ENCODE data around the gene S100A3.

Gene S100A3

DNA sequence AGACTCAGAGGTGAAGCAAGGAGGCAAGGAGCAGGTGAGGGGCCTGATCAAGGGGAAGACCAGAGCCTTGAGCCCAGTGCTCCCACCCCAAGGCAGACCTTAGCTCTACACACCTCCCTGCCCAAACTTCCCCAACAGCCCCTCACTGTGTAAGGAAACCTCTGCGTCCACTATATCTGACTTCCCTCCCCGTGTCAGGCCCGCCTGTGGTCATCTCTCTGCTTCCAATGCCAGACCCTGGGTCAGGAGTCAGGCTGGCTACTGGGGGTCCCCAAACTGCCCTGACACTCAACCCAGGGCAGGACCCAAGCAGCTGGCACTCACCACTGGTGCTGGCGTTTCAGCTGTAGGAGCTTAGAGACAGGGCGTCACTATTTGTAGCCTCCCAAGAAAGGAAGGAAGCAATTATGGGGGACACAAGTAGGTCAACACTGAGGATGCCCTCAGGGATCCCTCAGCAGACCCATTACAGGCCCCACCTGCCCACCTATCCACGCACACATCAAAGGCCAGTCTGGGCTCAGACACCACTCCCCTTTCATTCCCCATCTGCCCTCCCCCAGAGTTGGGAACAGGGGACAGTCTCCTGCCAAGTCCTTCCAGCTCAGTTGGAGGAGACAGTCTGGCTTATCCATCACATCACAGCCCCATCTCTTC, 811 bp upstream of the S100A3 start:
- H3K27me3 ChIP-seq (ENCODE audit: control insufficient read depth, insufficient read depth, low read length): no peaks in the 10 kb centered on the region
- H3K4me3 ChIP-seq (ENCODE audit: low read depth, low read length): no peak overlapping the region
- no peaks in the 10 kb centered on the region for H3K79me2 ChIP-seq
- no peaks in the 10 kb centered on the region for H3K9me3 ChIP-seq (ENCODE audit: control insufficient read depth, low read length)
- no peaks in the 10 kb centered on the region for H3K4me1 ChIP-seq
- H2AFZ ChIP-seq: no peak overlapping the region
- no peaks in the 10 kb centered on the region for H3K36me3 ChIP-seq (ENCODE audit: control insufficient read depth, insufficient read depth, low read length)
- no peak overlapping the region for H3K27ac ChIP-seq
- no peak overlapping the region for H3K9ac ChIP-seq
- H3K4me2 ChIP-seq (ENCODE audit: low read length): no peak overlapping the region
- no peak for TF ChIP-seq CTCF (IDR thresholded peaks at IDR 0.05)

DNA sequence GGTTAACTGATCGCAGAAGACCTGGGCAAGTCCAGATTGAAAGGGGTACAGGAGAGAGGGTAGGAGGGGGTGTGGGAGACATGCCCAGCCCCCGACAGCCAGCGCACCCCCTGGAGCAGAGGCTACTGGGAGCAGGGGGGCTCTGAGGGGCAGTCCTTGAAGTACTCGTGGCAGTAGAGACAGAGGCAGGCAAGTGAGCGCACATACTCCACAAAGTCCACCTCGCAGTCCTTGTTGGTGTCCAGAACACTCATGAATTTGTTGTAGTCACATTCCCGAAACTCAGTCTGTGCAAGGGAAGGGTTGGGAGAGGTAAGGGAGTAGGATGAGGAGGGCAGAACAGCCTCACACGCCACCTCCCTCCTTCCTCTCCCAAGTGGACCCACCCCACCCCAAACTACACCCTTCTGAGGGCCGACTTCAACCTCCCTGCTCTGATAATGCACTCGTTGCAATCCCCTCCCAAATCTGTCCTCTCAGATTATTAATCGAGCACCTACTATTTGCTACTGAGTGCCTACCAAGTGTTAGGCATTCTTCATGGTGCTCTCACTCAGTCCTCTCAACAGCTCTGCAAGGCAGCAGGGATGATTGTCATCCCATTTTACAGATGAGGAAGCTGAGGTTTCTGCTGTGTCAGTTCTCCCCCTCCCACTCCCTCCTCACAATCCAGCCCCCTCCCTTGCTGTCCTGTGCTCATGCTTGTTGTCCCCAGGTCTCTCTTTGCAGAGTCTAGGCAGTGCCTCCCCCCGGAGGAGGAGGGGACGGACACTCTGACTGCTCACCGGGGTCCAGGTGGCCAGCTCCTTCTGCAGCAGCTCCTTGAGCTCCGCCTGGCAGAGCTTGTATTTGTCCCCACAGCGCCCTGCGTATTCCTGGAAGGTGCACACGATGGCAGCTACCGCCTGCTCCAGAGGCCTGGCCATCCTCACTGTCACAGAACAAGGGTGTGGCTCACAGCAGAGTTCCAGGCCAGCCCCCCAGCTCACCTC, 1.2 kb downstream of the S100A3 start:
- Histone ChIP-seq H3K27ac (no peak overlapping the region), H3K27me3 (ENCODE audit: control insufficient read depth, insufficient read depth, low read length) (no peaks in the 10 kb centered on the region), H2AFZ (no peak overlapping the region), H3K79me2 (no peaks in the 10 kb centered on the region), H3K4me1 (no peaks in the 10 kb centered on the region), H3K36me3 (ENCODE audit: control insufficient read depth, insufficient read depth, low read length) (no peaks in the 10 kb centered on the region), H3K9ac (no peak overlapping the region), H3K9me3 (ENCODE audit: control insufficient read depth, low read length) (no peaks in the 10 kb centered on the region), H3K4me3 (ENCODE audit: low read depth, low read length) (no peak overlapping the region), H3K4me2 (ENCODE audit: low read length) (no peak overlapping the region)
- no peak for TF ChIP-seq CTCF (IDR thresholded peaks at IDR 0.05)

GRCh38 chr1:153546796-153547559, 2.1 kb downstream of the S100A3 start:
- H2AFZ ChIP-seq: no peak overlapping the region
- no peaks in the 10 kb centered on the region for H3K27me3 ChIP-seq (ENCODE audit: control insufficient read depth, insufficient read depth, low read length)
- H3K36me3 ChIP-seq (ENCODE audit: control insufficient read depth, insufficient read depth, low read length): no peaks in the 10 kb centered on the region
- H3K4me1 ChIP-seq: no peaks in the 10 kb centered on the region
- no peaks in the 10 kb centered on the region for H3K9me3 ChIP-seq (ENCODE audit: control insufficient read depth, low read length)
- H3K4me3 ChIP-seq (ENCODE audit: low read depth, low read length): no peak overlapping the region
- no peak for TF ChIP-seq CTCF (IDR thresholded peaks at IDR 0.05)
- no peak overlapping the region for H3K4me2 ChIP-seq (ENCODE audit: low read length)
- H3K27ac ChIP-seq: no peak overlapping the region
- H3K9ac ChIP-seq: no peak overlapping the region
- H3K79me2 ChIP-seq: no peaks in the 10 kb centered on the region

- no peak overlapping the region for H3K27ac ChIP-seq
These were observed 2.7 kb downstream of the S100A3 start for GRCh38 chr1:153546371-153546770.

More at GRCh38 chr1:153546371-153546770, 2.7 kb downstream of the S100A3 start:
- H3K9ac ChIP-seq: no peak overlapping the region
- H3K27me3 ChIP-seq (ENCODE audit: control insufficient read depth, insufficient read depth, low read length): no peaks in the 10 kb centered on the region
- H3K4me3 ChIP-seq (ENCODE audit: low read depth, low read length): no peak overlapping the region
- no peaks in the 10 kb centered on the region for H3K9me3 ChIP-seq (ENCODE audit: control insufficient read depth, low read length)
- H3K79me2 ChIP-seq: no peaks in the 10 kb centered on the region
- no peak for TF ChIP-seq CTCF (IDR thresholded peaks at IDR 0.05)
- no peaks in the 10 kb centered on the region for H3K36me3 ChIP-seq (ENCODE audit: control insufficient read depth, insufficient read depth, low read length)
- H3K4me2 ChIP-seq (ENCODE audit: low read length): no peak overlapping the region
- no peak overlapping the region for H2AFZ ChIP-seq
- H3K4me1 ChIP-seq: no peaks in the 10 kb centered on the region
